Heart left ventricle (tissue), 13 donors: ENCODE results near the gene ABCD4.

Experiments used
- CTCF ChIP-seq, 12 donors: fragments of 200-600 bp; sonication (generic) in 4 of 12; IDR thresholded peaks; one replicate each; pipeline versions ENCODE4 v1.5.0 to v1.8.0; 2018 to 2022; ENCODE audit warnings: antibody characterized with exemption in 12 of 12, mild to moderate bottlenecking in 5 of 12
- POLR2A ChIP-seq, 2 donors: fragments of 450-650 bp; IDR thresholded peaks; one replicate each; pipeline ENCODE4 v1.6.1; 2017; ENCODE audit warnings: antibody characterized with exemption in 2 of 2, mild to moderate bottlenecking in 2 of 2, moderate library complexity in 2 of 2
- donor health status: ischemic (EF 13 %, LVEDD 7.1; RV severe dilation, severe dysfunction).
- donor health status: DM: no; HTN: yes; CAD: no.
- donor health status: DM: no; HTN: no; CAD: no.
- donor health status: ischemic (EF 25% LVEDD 6.9; RV normal size, moderate dysfunction).
- donor health status: ischemic (EF 25% LVEDD 5.7; RV mildly dilated, moderate dysfunction).
- donor health status: ischemic (EF 35%, LVEDD 5.7; RV mildly dilated, moderate dysfunction).
- donor health status: nonischemic (EF 11% LVEDD 7.7; RV severe dilation, severe dysfunction).
- donor health status: DM: yes; HTN: yes; CAD: no.
- donor health status: PGD.
- donor health status: ischemic (EF 29% LVEDD 5.4; RV normal size, mild dysfunction).
- donor health status: nonischemic (EF 23%, LVEDD 6.1; RV moderate dilation, normal function).

DNA sequence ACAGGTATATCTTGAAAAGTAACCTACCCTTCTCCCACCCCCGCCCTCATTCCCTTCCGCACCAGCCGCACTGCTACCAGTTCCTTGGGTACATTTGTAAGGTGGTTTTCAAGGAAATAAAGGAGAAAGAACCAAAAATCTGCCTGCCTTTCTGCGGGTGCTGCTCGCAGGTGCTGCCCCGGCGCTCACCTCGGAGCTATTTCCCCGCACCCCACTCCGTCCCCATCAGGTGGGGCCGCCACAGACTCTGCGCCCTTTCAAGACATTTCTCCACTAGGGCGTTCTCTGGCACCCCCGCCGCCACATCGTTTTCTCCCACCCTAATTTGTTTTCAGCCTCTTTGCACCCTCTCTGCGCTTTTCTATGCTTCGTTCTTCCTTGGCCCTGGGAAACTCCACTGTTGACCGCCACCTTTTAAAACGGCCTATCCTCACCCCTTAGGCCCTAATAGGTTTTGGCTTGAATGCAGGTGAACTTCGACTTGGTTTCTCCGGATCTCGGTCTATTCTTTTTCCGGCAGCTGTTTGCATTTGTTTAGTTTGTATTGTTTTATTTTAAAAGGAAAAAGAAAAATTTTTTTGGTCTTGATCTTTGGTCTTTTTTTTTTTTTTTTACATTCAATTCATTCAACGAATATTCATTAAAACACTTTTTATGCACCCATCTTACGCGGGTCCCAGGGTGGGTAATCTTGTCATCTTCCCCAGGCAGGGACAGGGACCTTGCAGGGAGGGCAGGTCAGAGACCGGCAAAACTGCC lies 60.5 kb downstream of the ABCD4 start:
- TF ChIP-seq CTCF (IDR thresholded peaks at IDR 0.05) = no peak
- TF ChIP-seq POLR2A (IDR thresholded peaks at IDR 0.05) = no peak
